Measurements from ENCODE around the gene SIGMAR1.

Gene SIGMAR1

GRCh38 chr9:34656992-34657391, 19.4 kb upstream of the SIGMAR1 start:
- in situ Hi-C loops (cut with MboI; ENCODE audit: low sequenced_read_pairs, unreplicated experiment) = no loop called here
- TF ChIP-seq CTCF (IDR thresholded peaks at IDR 0.05; ENCODE audit: borderline replicate concordance, control extremely low read depth, extremely low read depth, insufficient read depth, missing control alignments) = no peak
- DNase-seq (ENCODE audit: low spot score) = no peak

- TF ChIP-seq CTCF (IDR thresholded peaks at IDR 0.05; ENCODE audit: borderline replicate concordance, control extremely low read depth, extremely low read depth, insufficient read depth, missing control alignments) = no peak
- no peak for DNase-seq (ENCODE audit: low spot score)
- in situ Hi-C loops (cut with MboI; ENCODE audit: low sequenced_read_pairs, unreplicated experiment) = no loop called here
These were observed 17.8 kb upstream of the SIGMAR1 start for GRCh38 chr9:34655394-34655793.

- no peak for DNase-seq (ENCODE audit: low spot score)
- TF ChIP-seq CTCF (IDR thresholded peaks at IDR 0.05; ENCODE audit: borderline replicate concordance, control extremely low read depth, extremely low read depth, insufficient read depth, missing control alignments) = no peak
- in situ Hi-C loops (cut with MboI; ENCODE audit: low sequenced_read_pairs, unreplicated experiment) = no loop called here
These were observed 16.9 kb upstream of the SIGMAR1 start for GRCh38 chr9:34654323-34655051.

GRCh38 chr9:34653151-34654072, 15.8 kb upstream of the SIGMAR1 start:
- DNase-seq (ENCODE audit: low spot score) = no peak
- in situ Hi-C loops (cut with MboI; ENCODE audit: low sequenced_read_pairs, unreplicated experiment) = no loop called here
- no peak for TF ChIP-seq CTCF (IDR thresholded peaks at IDR 0.05; ENCODE audit: borderline replicate concordance, control extremely low read depth, extremely low read depth, insufficient read depth, missing control alignments)

- no peak for DNase-seq (ENCODE audit: low spot score)
- in situ Hi-C loops (cut with MboI; ENCODE audit: low sequenced_read_pairs, unreplicated experiment) = no loop called here
- no peak for TF ChIP-seq CTCF (IDR thresholded peaks at IDR 0.05; ENCODE audit: borderline replicate concordance, control extremely low read depth, extremely low read depth, insufficient read depth, missing control alignments)
These were observed 15.0 kb upstream of the SIGMAR1 start for GRCh38 chr9:34652602-34653000.

GRCh38 chr9:34651876-34652601, 14.5 kb upstream of the SIGMAR1 start, which contains the start of gene IL11RA:
TSS of gene IL11RA (plus strand) at chr9:34652185. CDS start at chr9:34655218, 3,033 bp downstream.
- no peak for TF ChIP-seq CTCF (IDR thresholded peaks at IDR 0.05; ENCODE audit: borderline replicate concordance, control extremely low read depth, extremely low read depth, insufficient read depth, missing control alignments)
- DNase-seq (ENCODE audit: low spot score) = no peak
- in situ Hi-C loops (cut with MboI; ENCODE audit: low sequenced_read_pairs, unreplicated experiment) = no loop called here
